ENCODE results near the gene MGAT4A. TPM values are rescaled to one million over a fixed set of nuclear protein-coding genes. Genes with fewer than 3 reads are reported as not detected.

MGAT4A gene
- total and polyA plus RNA-seq, 2 of the 8 experiments (the other 6 are each of a cell fraction or from before 2014, with no cell fraction given): 1.4 to 7.7 TPM

- TF ChIP-seq SAP30 (IDR thresholded peaks at IDR 0.05; ENCODE audit: insufficient read depth, insufficient replicate concordance, low read length) (no peak), POLR2A (IDR thresholded peaks at IDR 0.05; ENCODE audit: control extremely low read depth in 1 of 2, low read depth in 2 of 2, low read length in 2 of 2) (no peak), CREB1 (IDR thresholded peaks at IDR 0.05) (no peak), HDAC2 (IDR thresholded peaks at IDR 0.05; ENCODE audit: borderline replicate concordance in 1 of 2, low read depth in 2 of 2, low read length in 2 of 2) (no peak), RNF2 (IDR thresholded peaks at IDR 0.05; ENCODE audit: borderline replicate concordance, low read depth, low read length, missing control alignments, poor library complexity, severe bottlenecking) (no peak)
These were observed 26.2 kb downstream of the MGAT4A start (continued) for GRCh38 chr2:98704499-98705332.

All from H1 (cell line).